OCI-LY7 (cell line): Measurements from ENCODE around the gene KLHL26.

ENCODE experiments used
- EZH2phosphoT487 ChIP-seq: fragments of 200-600 bp; sonication (generic); IDR thresholded peaks from 2 replicates; pipeline ENCODE4 v1.6.1; 2018; ENCODE audit warnings: low read depth, borderline replicate concordance, mild to moderate bottlenecking, mixed run types, antibody characterized with exemption, low read length, moderate library complexity, mixed read lengths
- TF ChIP-seq, protein P1 (sequence below): fragments of 200-600 bp; sonication (generic); conservative IDR thresholded peaks from 2 replicates; pipeline ENCODE4 v1.5.1; 2014; ENCODE audit warnings: mild to moderate bottlenecking, antibody characterized with exemption, low read length, moderate library complexity, mixed read lengths

DNA sequence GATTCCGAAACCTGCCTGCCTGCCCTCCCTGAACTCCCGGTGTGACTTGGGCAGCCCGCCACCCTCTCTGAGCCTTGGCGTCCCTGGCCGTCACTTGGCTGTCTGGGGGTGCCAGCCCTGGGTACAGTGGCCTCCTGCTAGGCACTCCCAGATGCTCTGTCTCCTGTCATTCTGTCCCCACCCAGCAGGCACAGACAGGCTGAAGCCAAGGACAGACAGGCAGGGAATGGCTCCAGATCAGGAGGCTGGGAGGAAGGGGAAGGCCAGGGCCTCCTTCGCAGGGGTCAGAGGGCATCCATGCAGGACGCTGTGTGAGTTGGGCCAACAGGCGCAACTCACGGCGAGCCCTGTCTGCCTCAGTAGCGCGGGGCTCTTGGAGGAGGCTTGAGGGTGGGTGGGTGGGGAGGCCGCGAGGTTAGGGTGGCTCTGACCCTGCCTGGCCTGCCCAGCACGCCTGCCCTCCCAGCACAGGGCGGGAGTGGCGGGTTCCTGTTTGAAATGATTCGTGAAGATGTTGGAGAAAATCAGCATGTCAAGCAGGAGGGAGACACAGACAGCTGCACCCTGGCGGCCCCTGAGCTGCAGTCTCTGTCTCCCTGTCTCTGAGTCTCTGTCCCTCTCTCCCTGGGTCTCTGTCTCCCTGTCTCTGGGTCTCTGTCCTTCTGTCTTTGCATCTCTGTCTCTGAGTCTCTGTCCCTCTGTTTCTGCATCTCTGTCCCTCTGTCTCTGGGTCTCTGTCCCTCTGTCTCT lies 19.7 kb downstream of the KLHL26 start:
- TF ChIP-seq, protein P1, sequence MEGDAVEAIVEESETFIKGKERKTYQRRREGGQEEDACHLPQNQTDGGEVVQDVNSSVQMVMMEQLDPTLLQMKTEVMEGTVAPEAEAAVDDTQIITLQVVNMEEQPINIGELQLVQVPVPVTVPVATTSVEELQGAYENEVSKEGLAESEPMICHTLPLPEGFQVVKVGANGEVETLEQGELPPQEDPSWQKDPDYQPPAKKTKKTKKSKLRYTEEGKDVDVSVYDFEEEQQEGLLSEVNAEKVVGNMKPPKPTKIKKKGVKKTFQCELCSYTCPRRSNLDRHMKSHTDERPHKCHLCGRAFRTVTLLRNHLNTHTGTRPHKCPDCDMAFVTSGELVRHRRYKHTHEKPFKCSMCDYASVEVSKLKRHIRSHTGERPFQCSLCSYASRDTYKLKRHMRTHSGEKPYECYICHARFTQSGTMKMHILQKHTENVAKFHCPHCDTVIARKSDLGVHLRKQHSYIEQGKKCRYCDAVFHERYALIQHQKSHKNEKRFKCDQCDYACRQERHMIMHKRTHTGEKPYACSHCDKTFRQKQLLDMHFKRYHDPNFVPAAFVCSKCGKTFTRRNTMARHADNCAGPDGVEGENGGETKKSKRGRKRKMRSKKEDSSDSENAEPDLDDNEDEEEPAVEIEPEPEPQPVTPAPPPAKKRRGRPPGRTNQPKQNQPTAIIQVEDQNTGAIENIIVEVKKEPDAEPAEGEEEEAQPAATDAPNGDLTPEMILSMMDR: no peak
- TF ChIP-seq EZH2phosphoT487: no peak
